HL-60/S4 (cell line): Measurements from ENCODE around the gene TJP1.
"Not testable (repeated sequence)": the region's sequence is repeated elsewhere in the genome, so short reads cannot be mapped to it uniquely, and the experiment has no call there.

Source experiments
- in situ Hi-C: fragments of 300-500 bp; cut with MboI; formaldehyde crosslinking; loops from 2 replicates; pipeline ENCODE4 v1.14.3; 2022; ENCODE audit warnings: low sequenced_read_pairs

The TJP1 gene

GRCh38 chr15:29670266-29670665, 152.0 kb downstream of the TJP1 start:
- in situ Hi-C loops = no loop called here

GRCh38 chr15:29669823-29670222, 152.4 kb downstream of the TJP1 start:
- in situ Hi-C loops = no loop called here

- in situ Hi-C loops = no loop called here
Measured at GRCh38 chr15:29668120-29668602, 154.1 kb downstream of the TJP1 start.

DNA sequence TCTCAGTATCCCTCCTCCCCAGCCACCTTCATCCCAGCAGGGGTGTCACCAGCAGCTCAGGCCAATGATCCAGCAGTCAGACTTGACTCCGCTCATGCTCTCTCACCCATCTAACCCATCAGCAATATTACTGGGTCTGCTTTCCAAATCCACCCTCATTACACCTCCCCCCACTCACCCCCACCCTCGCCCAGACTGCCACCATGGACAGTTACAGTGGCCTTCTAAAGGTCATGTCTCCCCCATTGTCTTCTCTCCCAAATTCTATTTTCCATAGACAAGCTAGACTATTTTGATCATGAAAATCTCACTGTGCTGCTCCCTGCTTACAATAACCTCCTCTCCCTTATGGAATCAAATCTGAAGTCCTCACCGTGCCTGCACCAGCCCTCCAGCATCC, 156.0 kb downstream of the TJP1 start:
- in situ Hi-C loops = no loop called here

DNA sequence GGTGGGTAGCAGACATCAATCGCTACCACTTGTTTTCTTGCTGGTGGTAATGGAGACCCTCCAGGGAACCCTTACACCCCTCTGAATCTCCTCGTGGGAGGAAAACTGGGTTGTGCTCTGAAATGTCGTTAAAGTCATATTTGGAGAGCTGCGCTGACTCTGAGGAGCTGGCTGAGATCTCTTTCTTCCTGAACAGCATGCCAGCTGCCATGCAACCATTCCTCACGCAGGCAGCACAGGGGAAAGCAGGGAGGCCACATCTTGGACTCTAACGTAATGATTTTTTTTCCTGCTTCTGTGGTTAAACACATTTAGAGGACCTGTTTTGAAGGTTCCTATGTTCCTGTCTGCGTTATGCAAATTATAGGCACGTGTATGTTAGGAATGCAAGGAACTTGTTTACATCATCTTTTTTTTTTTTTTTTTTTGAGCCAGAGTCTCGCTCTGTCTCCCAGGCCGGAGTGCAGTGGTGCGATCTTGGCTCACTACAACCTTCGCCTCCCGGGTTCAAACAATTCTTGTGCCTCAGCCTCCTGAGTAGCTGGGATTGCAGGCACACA, 156.7 kb downstream of the TJP1 start:
- in situ Hi-C loops = no loop called here

DNA sequence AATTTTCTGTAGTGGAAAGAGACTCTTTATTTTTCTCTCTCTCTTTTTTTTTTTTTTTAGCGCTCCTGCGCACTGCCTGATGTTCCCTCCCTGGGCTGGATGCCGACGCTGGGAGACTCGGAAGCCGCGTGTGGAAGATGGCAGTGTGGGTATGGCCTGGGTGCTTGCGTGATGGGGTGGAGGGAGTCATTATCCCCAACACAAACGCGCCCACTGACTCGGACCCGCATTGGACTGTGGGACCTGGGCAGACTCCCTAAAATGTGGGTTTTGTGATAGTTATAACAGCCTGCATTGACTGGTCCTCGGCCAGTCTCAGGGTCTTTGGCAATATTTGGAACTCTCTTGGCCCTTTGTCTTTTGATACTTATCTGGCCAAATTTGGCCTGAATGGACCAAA, 157.9 kb downstream of the TJP1 start:
- in situ Hi-C loops = no loop called here

GRCh38 chr15:29657476-29657817, 164.8 kb downstream of the TJP1 start:
- in situ Hi-C loops = not testable (repeated sequence)

DNA sequence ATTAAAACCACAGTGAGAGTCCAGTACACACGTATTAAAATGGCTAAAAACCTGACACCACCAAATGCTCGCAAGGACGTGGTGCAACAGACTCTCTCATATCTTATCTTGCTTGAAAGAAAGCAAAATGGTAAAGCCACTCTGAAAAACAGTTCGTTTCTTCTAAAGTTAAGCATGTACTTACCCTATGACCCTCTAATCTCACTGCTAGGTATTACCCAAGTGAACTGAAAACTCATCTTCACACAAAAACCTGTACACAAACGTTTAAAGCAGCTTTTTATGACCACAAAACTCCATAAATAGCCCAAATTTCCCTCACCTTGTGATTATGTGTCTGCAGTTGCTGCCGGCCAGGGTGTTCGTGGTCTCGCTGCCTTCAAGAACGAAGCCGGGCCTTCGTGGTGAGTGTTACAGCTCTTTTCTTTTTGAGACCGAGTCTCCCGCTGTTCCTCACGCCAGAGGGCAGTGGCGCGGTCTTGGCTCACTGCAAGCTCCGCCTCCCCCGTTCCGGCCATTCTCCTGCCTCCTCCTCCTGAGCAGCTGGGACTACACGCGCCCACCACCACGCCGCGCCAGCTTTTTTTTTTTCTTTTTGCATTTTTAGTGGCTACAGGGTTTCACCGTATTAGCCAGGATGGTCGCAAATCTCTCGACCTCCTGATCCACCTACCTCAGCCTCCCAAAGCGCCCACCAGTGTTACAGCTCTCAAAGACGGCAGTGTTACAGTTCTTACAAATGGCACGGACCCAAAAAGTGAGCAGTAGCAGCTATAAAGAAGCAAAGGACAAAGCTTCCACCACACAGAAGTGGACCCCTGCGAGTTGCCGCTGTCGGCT, 165.4 kb downstream of the TJP1 start:
- in situ Hi-C loops = no loop called here

DNA sequence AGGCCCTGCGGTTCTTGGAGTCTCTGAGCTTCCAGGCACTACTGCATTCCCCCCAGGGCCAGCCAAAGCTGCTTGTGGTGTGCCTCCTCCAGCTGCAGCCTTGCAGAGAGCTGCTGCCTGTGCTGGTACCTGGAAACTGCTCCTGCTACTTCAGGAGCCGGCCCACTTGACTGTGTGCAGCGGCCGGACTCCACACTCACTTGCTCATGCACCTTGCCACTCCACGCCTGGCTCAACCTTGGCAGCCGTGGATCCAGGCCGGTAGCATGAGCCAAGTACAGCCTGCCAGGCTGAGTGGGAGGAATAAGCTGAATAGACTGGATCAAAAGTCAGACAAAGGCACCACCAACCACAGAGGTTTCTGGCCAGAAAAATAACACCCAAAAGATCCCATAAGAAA, 169.7 kb downstream of the TJP1 start:
- in situ Hi-C loops = no loop called here

GRCh38 chr15:29651476-29652233, 170.6 kb downstream of the TJP1 start:
- in situ Hi-C loops = no loop called here
